HUDEP-2 (cell line): ENCODE results near the gene KLHL29.
A peak's percentile ranks its signal among the peaks of the same experiment; 100 is the strongest.

Source experiments
- DNase-seq, 76 experiments: peaks; one replicate each; lab custom pipeline; 2025; ENCODE audit not compliant: unreplicated experiment in 76 of 76; lab: John Stamatoyannopoulos, UW

Gene KLHL29

DNA sequence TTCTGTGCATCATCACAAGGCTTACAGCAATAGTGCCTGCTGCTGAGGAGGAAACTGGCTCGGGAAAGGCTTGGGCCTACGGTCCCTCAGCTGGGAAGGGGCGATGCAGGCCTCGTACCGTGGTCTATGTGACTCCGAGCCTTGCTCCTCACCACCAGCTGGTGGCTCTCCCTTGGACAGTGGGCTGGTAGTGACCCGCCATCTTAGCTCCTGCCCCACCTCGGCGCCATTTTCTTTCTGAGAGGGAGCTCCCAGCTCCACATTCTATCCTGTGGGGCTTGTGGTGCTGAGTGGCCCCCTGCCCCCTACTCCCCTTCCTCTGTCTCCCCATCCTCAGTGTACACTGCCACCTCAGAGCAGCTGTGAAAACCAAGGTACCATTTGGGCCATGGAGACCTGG lies 255.7 kb downstream of the KLHL29 start:
- DNase-seq, result no peak

DNA sequence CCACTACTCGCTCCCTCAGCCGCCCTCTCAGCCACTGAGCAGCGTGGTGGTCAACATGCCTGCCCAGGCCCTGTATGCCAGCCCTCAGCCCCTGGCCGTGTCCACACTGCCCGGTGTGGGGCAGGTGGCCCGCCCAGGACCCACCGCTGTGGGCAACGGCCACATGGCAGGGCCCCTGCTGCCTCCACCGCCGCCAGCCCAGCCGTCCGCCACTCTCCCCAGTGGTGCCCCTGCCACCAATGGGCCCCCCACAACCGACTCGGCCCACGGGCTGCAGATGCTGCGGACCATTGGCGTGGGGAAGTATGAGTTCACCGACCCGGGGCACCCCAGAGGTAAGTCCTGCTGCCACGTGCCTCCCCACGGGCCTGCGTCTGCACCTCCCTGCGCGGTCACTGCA lies 257.5 kb downstream of the KLHL29 start:
- DNase-seq, result no peak

DNA sequence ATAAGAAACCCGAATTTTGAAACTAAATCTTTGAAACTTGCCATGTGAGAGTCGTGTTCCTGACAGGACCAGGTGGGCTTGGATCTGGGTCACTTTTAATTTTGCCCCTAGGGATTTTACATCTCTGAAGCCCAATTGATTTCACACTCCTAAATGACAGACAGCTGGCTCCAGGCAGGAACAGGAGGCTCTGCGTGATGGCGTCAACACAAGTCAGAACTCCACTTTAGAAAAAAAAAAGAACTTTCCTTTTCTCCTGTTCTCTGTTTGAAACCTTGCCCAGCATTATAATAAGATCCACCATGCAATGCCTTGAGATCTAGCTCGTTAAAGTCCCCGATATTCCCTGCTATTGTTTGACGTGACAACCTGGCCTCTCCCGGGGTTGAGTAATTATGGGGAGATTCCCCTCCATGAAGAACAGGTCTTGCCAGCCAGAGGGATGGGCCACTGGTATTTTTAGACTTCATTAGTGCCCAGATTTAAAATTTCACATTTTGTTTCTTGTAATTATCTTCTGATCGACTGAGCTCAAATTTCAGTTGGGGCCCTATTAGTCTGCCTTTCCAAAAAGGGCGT lies 260.3 kb downstream of the KLHL29 start:
- no peak for DNase-seq

DNA sequence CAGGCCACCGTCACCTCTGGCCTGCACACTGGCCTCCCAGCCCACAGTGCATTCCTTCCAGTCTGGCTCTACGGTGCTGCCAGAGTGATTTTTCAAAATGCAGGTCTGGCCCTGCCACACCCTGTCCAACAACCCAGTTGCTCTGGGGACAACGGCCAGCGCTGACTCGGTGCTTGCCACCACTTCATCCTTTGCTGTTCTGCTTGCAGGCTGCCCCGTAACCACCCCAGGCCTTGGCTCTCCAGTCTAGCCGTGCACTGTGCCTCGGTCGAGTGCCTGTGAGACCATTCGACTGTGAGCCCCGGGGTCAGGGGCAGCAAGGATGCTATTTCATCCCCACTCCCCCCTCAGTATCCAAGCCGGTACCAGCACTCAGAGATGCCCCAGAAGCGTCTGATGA lies 262.6 kb downstream of the KLHL29 start:
- DNase-seq, result no peak

DNA sequence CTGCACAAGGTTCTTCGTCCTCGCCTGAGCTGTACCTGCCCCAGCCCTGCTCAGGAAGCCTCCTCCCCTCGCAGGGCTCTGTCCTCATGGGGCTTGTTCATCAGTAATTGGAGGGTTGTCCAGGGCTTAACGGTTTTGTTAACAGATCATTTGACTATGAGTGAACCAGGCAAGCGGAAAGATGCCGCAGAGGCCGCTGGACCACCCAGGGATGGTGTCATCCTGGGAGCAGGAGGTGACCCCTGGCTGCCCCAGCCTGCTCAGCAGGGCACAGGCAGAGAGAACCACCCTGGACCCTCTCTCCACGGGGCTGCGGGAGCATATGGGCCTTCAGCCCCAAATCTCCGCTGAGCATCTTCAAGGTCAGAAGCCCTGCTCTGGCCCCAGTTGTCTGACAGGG lies 264.3 kb downstream of the KLHL29 start:
- DNase-seq, result no peak

DNA sequence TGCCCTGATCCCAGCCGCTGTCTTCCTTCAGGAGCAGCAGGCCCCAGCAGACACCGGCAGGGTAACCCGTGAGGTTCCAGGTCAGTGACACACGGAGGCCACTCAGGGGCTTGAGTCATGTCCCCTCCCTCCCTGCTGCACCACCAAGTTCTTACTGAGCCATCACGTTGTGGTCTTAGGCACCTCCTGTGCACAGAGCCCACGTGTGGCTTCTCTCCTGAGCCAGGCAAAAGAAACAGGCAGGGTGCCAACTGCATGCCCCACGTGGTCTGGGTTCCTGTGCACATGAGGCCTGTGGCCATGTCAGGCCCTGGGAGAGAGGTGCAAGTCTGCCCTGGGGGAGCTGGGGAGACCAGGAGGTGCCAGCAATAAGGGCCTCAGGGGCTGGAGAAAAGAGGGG lies 264.8 kb downstream of the KLHL29 start:
- DNase-seq, result peak in 15 of 76 experiments; percentile 2 to 39 (median 6)

DNA sequence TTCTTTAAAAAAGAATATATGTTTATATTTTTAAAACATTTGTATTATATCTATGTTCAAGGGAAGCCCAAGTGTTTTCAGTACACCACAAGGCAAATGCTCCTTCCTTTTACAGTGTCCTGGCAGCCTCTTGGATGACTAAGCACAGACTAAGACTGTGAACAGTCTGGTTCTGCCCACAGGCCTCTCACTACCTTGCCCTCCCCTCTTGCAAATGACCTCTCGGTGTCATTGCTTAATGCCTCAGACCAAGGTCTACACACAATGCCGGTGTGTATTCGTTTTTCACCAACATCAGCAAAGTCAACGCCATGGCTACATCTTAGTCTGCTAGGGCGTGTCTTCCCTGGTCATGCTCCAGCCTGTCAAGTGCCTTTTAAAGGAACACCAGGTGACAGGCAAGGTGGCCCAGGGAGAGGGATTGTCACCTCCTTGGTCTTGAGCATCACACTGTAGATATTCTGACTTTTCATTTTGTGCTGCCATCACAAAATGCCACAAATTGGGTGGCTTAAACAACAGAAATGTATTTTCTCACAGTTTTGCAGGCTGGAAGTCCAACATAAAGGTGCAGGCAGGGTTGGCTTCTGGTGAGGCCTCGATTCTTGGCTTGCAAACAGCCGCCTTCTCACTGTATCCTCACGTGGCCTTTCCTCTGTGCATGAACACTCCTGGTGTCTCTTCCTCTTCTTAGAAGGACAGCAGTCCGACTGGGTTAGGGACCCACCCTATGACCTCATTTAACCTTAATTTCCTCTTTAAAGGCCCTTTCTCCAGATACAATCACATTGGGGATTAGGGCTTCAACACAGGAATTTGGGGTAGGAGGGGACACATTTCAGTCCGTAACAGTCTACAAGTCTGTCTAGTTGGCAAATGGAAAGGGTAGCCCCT lies 266.5 kb downstream of the KLHL29 start:
- DNase-seq, result no peak

DNA sequence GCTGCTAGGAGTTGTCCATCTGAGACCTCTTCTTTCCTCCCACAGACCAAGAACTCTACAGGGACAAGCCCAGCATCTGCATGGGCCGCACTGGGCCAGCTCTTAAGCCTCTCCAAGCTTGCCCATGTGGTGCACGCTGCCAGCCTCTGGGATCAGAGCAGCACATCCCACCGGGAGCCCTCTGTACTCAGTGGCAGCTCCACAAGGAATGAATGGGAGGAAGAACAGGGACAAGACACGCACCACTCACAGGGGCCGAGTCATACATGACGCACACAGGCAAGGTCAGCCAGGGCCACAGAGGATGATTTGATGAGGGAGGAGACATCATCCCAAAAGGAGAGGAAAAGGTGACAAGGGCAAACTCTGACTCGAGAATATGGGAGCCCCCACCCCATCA lies 268.3 kb downstream of the KLHL29 start:
- DNase-seq, result no peak

DNA sequence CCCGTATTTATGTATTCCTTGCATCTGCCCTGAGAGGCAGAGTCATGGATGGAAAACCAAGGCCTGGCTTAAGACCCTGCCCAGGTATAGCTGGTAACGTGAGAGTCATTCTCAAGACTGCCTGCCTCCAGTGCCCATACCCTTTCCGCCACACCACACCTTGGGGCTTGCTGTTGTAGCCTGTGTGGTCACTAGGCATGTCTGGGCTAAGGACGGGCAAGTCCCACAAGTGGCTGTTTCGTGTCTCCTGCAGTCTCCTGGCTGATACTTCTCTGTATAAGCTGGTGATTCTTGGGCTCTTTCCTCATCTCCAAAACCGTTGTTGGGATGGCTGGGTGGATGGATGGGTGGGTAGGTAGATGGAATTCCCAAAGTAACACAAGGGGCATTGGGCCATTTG lies 269.8 kb downstream of the KLHL29 start:
- DNase-seq, result no peak

DNA sequence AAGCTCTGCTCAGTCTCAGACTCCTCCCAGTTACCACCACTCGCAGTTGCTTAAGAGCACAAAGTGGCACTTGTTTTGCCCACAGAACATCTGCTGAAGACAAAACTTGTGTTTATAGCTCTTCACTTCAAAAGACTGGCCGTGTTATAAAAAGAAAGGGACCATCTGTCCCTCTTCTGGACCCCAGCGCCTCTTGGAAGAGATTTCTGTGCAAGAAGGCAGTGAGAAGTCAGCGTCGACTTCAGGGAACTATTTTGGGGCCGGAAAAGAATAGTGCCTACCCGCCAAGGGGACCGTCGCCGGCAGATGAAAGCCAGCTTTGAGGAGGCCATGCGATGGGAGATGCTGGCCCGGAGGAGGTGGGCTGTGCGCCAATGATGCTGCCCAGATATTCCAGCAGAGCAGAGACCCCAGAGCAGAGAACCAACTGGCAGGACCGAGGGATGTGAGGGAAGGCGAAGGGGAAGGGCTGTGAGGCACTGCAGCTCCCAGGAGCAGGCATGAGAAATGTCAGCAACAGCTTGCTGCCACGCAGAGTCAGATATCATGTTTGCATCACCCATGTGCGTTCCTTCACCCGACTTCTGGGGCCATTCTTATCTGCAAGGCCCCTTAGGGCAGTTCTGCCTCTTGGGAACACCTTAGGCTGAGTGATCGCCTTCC lies 271.1 kb downstream of the KLHL29 start:
- DNase-seq, result no peak

DNA sequence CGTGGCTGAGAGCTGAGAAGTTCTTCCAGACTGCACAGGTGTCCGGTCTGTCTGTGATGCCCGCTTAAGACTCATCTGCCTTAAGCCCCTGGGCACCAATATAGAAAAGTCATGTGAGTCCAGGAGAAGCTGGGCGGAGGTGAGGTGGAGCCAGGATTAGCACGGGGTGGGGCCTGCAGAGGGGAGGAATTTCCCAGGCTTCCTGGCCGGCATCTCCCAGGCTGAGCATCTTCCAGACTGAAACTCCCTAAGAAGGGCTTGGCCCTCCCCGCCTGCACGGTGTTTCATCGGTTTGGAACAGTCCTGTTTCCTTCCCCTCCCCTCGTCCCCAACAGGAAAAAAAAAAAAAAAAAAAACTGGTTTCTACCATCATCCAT lies 271.6 kb downstream of the KLHL29 start:
- DNase-seq, result no peak

DNA sequence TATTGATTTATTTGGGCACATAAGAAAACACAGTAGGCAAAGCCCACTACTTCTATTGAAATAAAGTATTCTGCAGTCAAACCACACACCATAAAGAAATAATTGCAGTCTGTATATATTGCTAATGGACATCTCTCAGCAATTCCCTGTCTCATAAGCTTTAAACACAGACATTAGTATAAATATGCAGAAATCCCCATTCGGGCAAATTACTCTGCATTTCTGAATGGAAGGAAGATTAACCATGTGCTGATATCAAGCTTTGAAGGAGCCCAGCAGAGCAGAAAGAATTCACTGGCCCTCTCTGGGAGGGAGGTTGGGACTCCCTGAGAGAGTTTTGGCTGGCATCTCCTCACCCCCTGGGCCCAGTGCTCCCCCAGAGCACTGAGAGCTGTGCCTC lies 272.4 kb downstream of the KLHL29 start:
- no peak for DNase-seq

DNA sequence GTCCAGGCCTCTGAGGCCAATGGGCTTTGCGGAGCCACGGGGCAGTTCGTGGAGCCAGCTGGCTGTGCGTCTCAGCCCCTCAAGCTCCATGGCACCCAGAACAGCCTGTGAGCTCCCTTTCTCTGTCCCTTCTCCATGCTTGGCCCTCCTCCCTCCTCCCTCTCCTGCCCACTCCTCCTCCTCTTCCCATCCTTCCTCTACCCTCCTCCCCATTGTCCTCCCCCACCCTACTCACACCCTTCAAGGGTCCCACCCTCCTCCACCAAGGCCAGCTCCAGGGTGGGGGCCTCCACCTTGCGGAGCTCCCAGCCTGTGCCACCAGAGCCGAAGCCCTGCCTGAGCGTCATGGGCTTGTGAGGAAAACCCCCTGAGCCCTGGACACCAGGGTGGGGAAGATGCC lies 273.0 kb downstream of the KLHL29 start:
- no peak for DNase-seq

DNA sequence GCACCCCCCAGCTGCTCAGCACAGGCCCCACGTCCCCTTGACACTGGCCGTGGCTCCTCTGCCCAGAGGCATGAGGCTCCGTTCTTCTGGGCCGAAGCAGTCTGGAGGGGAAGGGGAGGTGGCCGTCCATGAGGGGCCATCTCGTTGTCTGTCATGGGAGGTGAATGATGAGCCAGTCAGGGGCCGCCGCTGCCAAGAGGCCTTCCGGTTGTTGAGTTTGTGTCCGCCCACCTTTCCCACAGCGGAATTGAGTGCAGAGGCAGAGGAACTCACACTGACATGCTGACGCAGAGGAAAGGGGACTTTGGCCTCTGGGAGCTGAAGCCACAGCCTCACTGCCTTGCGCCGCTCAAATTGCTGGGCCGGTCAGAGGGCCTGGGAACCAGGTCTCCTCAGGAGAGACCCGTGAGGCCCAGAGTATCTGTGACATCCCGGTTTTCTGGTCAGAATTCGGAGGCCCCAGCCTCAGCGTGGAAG lies 273.5 kb downstream of the KLHL29 start:
- no peak for DNase-seq

DNA sequence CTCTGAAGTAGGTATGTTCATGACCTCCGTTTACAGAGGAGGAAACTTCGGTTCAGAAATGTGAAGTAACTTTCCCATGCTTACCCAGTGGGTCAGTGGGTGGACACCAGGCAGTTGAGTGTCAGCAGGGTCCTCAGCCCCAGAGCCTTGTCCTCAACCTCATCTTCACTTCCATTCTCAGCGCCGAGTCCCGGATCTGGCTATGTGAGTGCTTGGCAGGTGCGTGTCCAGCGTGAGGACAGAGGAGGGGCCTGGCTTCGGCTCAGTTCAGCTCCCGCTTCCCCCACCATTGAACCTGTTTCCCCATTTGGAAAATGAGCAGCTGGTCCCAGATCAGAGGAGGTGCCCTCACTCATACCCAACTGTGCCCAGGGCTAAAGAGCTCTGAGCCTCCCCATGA lies 274.3 kb downstream of the KLHL29 start:
- no peak for DNase-seq

DNA sequence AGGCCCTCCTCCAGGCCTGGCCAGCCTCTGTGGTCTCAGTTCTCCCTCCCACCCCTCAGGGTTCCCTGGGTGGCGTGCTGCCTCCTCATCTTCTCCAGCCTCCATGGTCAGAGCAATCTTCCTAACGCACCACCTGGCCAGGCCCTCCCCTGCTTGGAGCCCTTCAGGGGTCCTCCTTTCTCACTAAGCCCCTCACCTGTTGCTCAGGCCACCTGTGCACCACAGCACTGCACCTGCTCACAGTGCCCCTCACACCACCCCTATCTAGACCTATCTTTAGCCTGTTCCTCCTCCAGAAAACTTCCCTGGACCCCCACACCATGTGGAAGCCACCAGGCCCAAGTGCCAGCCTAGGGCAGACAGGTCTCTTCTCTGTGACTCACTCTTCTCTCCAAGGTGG lies 274.8 kb downstream of the KLHL29 start:
- no peak for DNase-seq

DNA sequence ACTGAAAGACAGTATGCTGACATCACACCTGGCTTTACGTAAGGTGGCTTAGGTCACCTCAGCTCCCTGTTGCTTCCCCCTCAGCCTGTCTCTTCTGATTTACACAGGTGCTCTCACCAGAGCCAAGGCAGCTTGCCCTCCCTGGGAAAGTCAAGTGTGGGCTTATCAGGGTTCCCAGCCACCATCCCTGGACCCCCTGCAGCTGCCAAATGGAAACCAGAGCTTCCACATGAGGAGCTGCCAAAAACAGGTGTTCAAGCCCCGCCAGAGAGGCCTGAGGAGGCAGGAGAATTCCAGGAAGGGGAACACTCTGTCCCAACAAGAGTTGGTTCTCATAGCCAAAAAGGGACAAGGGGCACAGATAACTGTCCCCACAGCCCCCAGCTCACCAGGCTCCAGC lies 275.3 kb downstream of the KLHL29 start:
- no peak for DNase-seq

DNA sequence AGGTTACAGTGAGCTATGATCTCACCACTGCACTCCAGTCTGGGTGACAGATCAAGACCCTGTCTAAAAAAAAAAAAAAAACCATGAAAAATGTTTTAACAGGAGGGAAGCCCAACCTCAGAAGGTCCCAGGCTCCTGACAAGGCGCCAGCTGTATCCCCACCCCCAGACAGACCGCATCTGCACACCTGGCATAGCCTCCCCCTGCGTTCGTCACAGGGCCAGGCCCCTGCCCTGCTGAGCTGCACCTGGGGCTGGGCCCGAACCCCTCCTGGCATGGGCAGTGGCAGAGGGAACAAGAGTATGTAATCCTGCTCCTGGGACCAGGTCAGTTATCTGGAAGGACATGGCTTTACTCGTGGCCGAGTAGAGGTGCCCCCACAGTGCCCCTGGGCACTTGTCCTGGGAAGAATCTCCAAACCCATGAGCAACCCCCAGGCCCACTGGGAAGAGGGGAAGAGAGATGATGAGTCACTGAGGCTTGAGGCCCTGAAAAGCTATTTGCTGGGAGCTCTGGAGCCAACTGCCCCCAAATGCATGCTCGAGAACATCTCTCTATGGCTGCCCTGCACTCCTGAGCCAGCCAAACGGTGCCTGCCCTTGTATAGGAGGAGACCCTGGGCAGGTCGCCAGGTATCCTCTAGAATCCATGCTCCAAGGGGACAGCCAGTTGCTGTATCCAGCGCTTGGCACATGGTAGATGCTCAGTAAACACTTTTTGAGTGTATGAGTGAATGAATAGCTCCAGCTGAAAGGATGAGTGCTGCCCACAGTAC lies 276.5 kb downstream of the KLHL29 start:
- no peak for DNase-seq

DNA sequence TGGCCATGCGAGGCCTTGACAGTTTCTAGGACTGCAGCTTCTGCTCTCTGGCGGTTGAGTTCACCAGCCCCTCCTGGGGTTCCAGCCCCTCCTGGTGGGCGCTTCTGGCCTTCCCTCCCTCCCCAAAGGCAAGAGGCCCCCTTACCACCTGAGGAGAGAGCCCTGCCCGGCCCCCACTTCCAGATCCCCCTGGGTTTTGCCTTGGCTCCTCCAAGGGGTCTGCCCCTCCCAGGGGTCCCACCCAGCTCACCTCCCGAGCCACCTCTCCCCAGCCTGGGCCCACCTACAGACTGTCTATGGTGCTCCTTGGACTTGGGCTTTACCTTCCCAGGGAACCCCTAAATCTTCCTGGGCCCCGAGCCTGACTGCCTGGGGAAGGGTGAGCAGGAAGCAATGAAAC lies 277.5 kb downstream of the KLHL29 start:
- DNase-seq, result no peak

DNA sequence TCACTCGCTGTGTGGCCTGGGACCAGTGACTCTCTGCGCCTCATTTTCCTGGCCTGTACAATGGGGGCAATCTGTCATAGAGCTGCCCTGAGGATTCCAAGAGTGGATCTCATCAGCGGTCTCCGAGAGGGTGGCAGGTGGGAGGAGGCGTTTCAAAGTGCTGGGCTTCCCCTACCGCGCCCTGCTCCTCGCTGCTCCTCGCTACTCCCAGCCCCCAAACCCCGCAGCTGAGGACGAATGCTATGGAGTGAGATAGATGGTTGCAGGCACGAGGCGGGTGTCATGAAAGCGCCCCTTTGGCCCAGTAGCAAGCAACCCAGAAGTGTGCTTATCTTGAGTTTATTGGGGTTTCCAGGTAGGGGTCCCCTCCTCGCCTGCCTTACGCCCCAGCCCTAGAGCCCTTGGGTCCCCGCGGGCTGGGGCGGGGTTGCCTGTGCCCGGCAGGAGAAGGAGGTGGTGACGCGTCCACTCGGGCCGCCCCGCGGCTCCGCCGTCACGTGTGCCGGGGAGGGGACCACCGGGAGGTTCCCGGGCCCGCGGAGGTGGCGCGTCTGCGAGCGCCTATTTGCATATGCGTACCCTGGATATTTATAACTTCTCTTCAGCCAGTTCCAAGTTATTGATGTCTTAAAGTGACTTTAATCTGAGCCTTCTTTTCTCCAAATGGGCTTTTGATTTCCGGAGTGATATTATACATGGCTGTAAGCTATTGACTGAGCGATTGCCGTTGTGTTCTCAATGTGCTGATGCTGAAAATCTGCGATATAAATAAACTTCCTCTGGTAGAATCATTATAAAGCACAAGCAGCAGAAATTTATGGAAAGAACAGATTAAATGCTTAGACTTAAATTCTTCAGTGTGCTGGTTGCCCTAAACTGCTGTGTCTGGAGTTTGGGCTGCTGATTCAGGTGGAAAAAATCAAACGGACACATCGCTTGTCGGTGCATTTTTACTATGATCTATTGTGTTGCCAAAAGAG lies 278.3 kb downstream of the KLHL29 start:
- no peak for DNase-seq
